Measurements from ENCODE around the gene EVX1. TPM values are rescaled to one million over a fixed set of nuclear protein-coding genes. Genes with fewer than 3 reads are reported as not detected.

Gene EVX1
- total RNA-seq, 4 donors from 2014 or later = not detected

- Histone ChIP-seq H3K4me1 (peaks cover 42 to 62% (median 54%) of the 10 kb centered on the region in 4 donors), H3K4me3 (no peak overlapping the region), H3K27ac (replicated peaks in 1 of 4) (no peak overlapping the region), H3K27me3 (peaks cover 10 to 100% (median 86%) of the 10 kb centered on the region in 4 donors), H3K36me3 (no peaks in the 10 kb centered on the region), H3K9me3 (no peaks in the 10 kb centered on the region)
- DNase-seq (ENCODE audit: extremely low spot score) = no peak
- intact Hi-C loops (cut with DNase I) = no loop called here
- TF ChIP-seq EP300 (IDR thresholded peaks at IDR 0.05) (no peak), POLR2A (IDR thresholded peaks at IDR 0.05; ENCODE audit: low read depth) (no peak), POLR2AphosphoS5 (IDR thresholded peaks at IDR 0.05) (no peak), CTCF (IDR thresholded peaks at IDR 0.05) (no peak)
- 21% methylated on average over 17 of the region's 17 CpGs for WGBS
These were observed 1.2 kb upstream of the EVX1 start for GRCh38 chr7:27241189-27242056.

- no peaks in the 10 kb centered on the region for H3K36me3 ChIP-seq
- H3K27ac ChIP-seq (replicated peaks in 1 of 4) = no peak overlapping the region
- peak overlapping the region; percentile 15 to 40 (median 30) for H3K4me3 ChIP-seq
- intact Hi-C loops (cut with DNase I) = no loop called here
- H3K4me1 ChIP-seq = peaks cover 42 to 64% (median 56%) of the 10 kb centered on the region in 4 donors
- no peaks in the 10 kb centered on the region for H3K9me3 ChIP-seq
- TF ChIP-seq CTCF (IDR thresholded peaks at IDR 0.05) (no peak), POLR2A (IDR thresholded peaks at IDR 0.05; ENCODE audit: low read depth) (no peak), POLR2AphosphoS5 (IDR thresholded peaks at IDR 0.05) (no peak), EP300 (IDR thresholded peaks at IDR 0.05) (no peak)
- H3K27me3 ChIP-seq = peaks cover 10 to 100% (median 88%) of the 10 kb centered on the region in 4 donors
- DNase-seq (ENCODE audit: extremely low spot score) = no peak
- 18% methylated on average over 14 of the region's 14 CpGs for WGBS
These were observed 448 bp upstream of the EVX1 start for GRCh38 chr7:27242154-27242553.

GRCh38 chr7:27243340-27244163 is 950 bp downstream of the EVX1 start:
- no peak for DNase-seq (ENCODE audit: extremely low spot score)
- Histone ChIP-seq H3K9me3 (no peaks in the 10 kb centered on the region), H3K27ac (replicated peaks in 1 of 4) (no peak overlapping the region), H3K4me1 (peaks cover 42 to 66% (median 56%) of the 10 kb centered on the region in 4 donors), H3K36me3 (no peaks in the 10 kb centered on the region), H3K4me3 (peak overlapping the region; percentile 15 to 40 (median 30)), H3K27me3 (peaks cover 10 to 100% (median 97%) of the 10 kb centered on the region in 4 donors)
- TF ChIP-seq POLR2AphosphoS5 (IDR thresholded peaks at IDR 0.05) (no peak), POLR2A (IDR thresholded peaks at IDR 0.05; ENCODE audit: low read depth) (no peak), CTCF (IDR thresholded peaks at IDR 0.05) (no peak), EP300 (IDR thresholded peaks at IDR 0.05) (no peak)
- intact Hi-C loops (cut with DNase I) = no loop called here
- 8% methylated on average over 27 of the region's 43 CpGs for WGBS

- H3K27ac ChIP-seq (replicated peaks in 1 of 4) = no peak overlapping the region
- H3K9me3 ChIP-seq = no peaks in the 10 kb centered on the region
- H3K4me1 ChIP-seq = peaks cover 36 to 70% (median 49%) of the 10 kb centered on the region in 4 donors
- no peak for TF ChIP-seq POLR2AphosphoS5 (IDR thresholded peaks at IDR 0.05)
- no peak for TF ChIP-seq POLR2A (IDR thresholded peaks at IDR 0.05; ENCODE audit: low read depth)
- no peak for TF ChIP-seq EP300 (IDR thresholded peaks at IDR 0.05)
- no peak for TF ChIP-seq CTCF (IDR thresholded peaks at IDR 0.05)
- WGBS = 16% methylated on average over 18 of the region's 18 CpGs
- no peaks in the 10 kb centered on the region for H3K36me3 ChIP-seq
- H3K4me3 ChIP-seq = no peak overlapping the region
- intact Hi-C loops (cut with DNase I) = no loop called here
- peaks cover 7 to 100% (median 96%) of the 10 kb centered on the region in 4 donors for H3K27me3 ChIP-seq
- DNase-seq (ENCODE audit: extremely low spot score) = no peak
These were observed 2.0 kb downstream of the EVX1 start for GRCh38 chr7:27244488-27245123.

All from esophagus muscularis mucosa (tissue), 4 donors.